Mucosa of descending colon (tissue), 3 donors: ENCODE measurements around the gene ULK2. TPM values are rescaled to one million over a fixed set of nuclear protein-coding genes. Genes with fewer than 3 reads are reported as not detected.
A peak's percentile ranks its signal among the peaks of the same experiment; 100 is the strongest.

Experiments used
- ATAC-seq: fragments of 200-7000 bp; cut with Tn5 transposase; one replicate; pipeline ENCODE4 v1.9.1; 2020; ENCODE audit warnings: mild to moderate bottlenecking, moderate library complexity
- DNase-seq, 3 donors: peaks; one replicate each; pipeline ENCODE4 v3.0.0-alpha.2; 2020
- H3K36me3 ChIP-seq: fragments of 200-600 bp; one replicate; pipeline ENCODE4 v1.8.0; 2021; ENCODE audit warnings: low read depth, mild to moderate bottlenecking
- H3K4me1 ChIP-seq: fragments of 200-600 bp; one replicate; pipeline ENCODE4 v1.8.0; 2021; ENCODE audit warnings: low read depth, mild to moderate bottlenecking
- H3K4me3 ChIP-seq: fragments of 200-600 bp; one replicate; pipeline ENCODE4 v1.8.0; 2021; ENCODE audit warnings: mild to moderate bottlenecking
- H3K9me3 ChIP-seq: fragments of 200-600 bp; one replicate; pipeline ENCODE4 v1.8.0; 2021; ENCODE audit warnings: mild to moderate bottlenecking
- intact Hi-C, 2 donors: fragments of 100-400 bp; cut with DNase I in 1 of 2; cut with micrococcal nuclease in 1 of 2; formaldehyde crosslinking; loops; one replicate each; pipeline versions ENCODE4 v1.11.0 to v1.11.1; 2022; cut with DNase I, micrococcal nuclease
- total RNA-seq, 3 donors: library from RNA; stranded (reverse); fragmentation: NEBNext Ultra II Directional in 2 of 3; extraction: Animal tissue kit (Norgen Biotek cat#: 25700) in 2 of 3; gene quantifications; one replicate each; pipeline versions ENCODE4 v1.2.1 to v1.2.4, GENCODE V29; 2021 to 2023
- TF ChIP-seq, protein P1 (sequence below): fragments of 200-600 bp; IDR thresholded peaks from one replicate; pipeline ENCODE4 v1.8.0; 2022; ENCODE audit warnings: antibody characterized with exemption, mild to moderate bottlenecking
- donor health status: DM: no; HTN: no; CAD: no; lungs with moderate emphysema.
- donor health status: DM: no; HTN: no; CAD: no.
- donor health status: DM: no; HTN: yes; CAD: no.

The ULK2 gene
- total RNA-seq, 3 donors from 2014 or later: 6.7 to 29.8 (median 8.5) TPM

DNA sequence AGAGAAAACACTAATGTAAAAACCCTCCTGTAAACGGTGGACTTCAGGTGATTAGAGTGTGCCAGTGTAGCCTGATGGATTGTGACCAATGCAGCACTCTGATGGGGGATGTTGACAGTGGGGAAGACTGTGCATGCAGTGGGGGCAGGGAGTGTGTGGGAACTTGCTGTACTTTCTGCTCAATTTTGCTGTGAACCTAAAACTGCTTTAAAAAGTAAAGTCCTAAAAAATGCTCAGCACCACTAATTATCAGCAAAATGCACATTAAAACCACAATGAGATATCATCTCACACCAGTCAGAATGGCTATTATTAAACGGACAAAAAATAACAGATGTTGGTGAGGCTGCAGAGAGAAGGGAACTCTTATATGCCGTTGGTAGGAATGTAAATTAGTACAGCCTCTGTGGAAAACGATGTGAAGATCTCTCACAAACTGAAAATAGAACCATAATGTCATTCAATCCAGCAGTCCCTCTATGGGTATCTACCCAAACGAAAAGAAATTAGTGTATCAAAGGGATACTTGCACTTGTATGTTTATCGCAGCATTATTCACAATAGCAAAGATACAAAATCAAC lies 9.7 kb upstream of the ULK2 start:
- DNase-seq: no peak

DNA sequence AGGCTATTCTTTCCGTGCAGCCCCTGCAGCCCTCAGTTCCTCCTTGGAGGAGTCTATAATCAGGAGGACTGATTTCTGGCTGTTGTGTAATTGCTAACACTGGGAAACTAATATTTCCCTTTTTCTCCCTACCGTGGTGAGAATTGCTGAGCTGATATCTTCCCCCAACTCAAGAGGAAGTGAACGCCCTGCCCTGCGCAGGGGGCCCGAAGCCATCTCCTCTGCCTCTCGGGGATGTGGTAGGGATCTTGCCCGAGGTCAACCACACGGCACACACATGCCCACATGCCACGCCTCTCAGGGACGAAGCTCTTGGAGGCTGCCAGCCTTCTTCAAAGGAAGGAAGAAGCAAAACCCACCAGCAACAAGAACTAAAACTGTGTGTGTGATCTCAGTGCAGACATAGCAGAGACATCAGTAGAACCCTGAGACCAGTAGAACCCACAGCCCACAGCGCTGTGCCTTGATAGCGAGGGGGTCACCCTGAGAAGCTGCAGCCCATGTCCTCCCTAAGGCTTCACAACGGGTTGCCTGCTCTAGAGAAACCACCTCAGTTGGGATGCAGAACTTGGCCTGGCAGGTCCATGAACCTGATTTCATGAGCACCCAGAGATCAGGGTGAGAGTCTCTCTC lies 8.9 kb upstream of the ULK2 start:
- Histone ChIP-seq H3K9me3 (no peaks in the 10 kb centered on the region), H3K4me1 (no peaks in the 10 kb centered on the region), H3K36me3 (no peaks in the 10 kb centered on the region), H3K4me3 (no peak overlapping the region)
- ATAC-seq (peak; percentile 67), DNase-seq (peak; percentile 25 to 73 (median 42))
- intact Hi-C loops: no loop called here
- TF ChIP-seq, protein P1, sequence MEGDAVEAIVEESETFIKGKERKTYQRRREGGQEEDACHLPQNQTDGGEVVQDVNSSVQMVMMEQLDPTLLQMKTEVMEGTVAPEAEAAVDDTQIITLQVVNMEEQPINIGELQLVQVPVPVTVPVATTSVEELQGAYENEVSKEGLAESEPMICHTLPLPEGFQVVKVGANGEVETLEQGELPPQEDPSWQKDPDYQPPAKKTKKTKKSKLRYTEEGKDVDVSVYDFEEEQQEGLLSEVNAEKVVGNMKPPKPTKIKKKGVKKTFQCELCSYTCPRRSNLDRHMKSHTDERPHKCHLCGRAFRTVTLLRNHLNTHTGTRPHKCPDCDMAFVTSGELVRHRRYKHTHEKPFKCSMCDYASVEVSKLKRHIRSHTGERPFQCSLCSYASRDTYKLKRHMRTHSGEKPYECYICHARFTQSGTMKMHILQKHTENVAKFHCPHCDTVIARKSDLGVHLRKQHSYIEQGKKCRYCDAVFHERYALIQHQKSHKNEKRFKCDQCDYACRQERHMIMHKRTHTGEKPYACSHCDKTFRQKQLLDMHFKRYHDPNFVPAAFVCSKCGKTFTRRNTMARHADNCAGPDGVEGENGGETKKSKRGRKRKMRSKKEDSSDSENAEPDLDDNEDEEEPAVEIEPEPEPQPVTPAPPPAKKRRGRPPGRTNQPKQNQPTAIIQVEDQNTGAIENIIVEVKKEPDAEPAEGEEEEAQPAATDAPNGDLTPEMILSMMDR: no peak

More for the DNA sequence above, 9.7 kb upstream of the ULK2 start:
- no peaks in the 10 kb centered on the region for H3K9me3 ChIP-seq
- H3K36me3 ChIP-seq: no peaks in the 10 kb centered on the region
- ATAC-seq: no peak
- TF ChIP-seq, protein P1: no peak
- no peak overlapping the region for H3K4me3 ChIP-seq
- no peaks in the 10 kb centered on the region for H3K4me1 ChIP-seq
- intact Hi-C loops: no loop called here

DNA sequence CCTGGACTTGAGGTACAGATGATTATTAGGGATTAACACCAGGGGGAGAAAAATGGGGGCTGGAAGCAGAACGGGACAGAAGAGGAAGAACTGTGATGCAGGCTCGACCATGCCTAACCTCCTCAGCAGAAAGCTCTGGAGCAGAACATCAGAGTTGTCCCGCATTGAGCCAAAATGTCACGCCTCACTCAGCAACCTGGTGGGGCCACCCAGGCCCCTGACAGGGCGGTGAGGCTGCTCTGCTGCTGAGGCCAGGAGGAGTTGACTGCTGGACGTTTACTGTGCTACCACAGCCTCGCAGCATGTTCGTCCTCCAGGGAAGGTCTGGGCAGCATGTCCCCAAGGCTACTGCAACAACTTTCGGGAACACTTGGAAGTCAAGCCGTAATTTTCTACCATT lies 6.5 kb upstream of the ULK2 start:
- Histone ChIP-seq H3K36me3 (no peaks in the 10 kb centered on the region), H3K9me3 (no peaks in the 10 kb centered on the region), H3K4me3 (no peak overlapping the region), H3K4me1 (no peaks in the 10 kb centered on the region)
- intact Hi-C loops: no loop called here
- DNase-seq (no peak), ATAC-seq (no peak)
- TF ChIP-seq, protein P1: no peak

DNA sequence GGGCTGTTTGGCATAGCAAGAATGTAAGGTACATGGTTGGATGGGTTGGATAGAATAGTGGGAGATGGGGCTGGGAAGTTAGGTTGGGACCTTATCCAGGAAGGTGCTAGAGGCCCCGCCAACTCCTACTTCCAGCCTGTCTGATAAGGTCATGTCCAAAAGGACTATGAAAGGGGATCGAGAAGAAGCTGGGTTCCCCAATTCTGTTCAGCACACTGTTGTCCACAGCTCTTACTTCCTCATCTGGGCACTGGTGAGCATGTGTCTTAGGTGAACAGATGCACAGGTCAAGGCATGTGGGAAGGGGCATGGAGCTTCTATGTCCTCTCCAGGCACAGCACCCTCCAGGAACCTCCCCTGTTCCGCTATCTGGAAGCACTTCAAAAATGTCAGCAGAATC lies 5.6 kb upstream of the ULK2 start:
- TF ChIP-seq, protein P1: no peak
- intact Hi-C loops: no loop called here
- H3K36me3 ChIP-seq: no peaks in the 10 kb centered on the region
- ATAC-seq: no peak
- no peaks in the 10 kb centered on the region for H3K9me3 ChIP-seq
- DNase-seq: no peak
- no peak overlapping the region for H3K4me3 ChIP-seq
- H3K4me1 ChIP-seq: no peaks in the 10 kb centered on the region

DNA sequence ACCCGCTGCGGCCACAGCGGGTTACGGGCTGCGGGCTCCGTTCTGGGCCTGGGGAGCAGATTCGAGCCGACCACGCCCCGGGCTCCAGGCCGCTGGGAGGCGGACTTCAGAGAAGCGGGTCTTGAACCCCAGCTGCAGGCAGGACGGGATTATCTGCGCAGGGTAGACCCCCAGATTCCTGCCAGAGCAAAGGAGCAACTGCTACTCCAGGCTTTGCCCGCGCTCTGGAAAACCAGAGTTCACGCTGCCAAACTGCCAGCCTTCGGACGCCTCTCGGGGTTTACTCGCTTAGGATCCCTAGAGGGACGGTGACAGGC lies 301 bp upstream of the ULK2 start:
- intact Hi-C loops: no loop called here
- Histone ChIP-seq H3K4me3 (no peak overlapping the region), H3K4me1 (peaks cover 12% of the 10 kb centered on the region), H3K9me3 (no peaks in the 10 kb centered on the region), H3K36me3 (no peaks in the 10 kb centered on the region)
- ATAC-seq (no peak), DNase-seq (no peak)
- TF ChIP-seq, protein P1: no peak

DNA sequence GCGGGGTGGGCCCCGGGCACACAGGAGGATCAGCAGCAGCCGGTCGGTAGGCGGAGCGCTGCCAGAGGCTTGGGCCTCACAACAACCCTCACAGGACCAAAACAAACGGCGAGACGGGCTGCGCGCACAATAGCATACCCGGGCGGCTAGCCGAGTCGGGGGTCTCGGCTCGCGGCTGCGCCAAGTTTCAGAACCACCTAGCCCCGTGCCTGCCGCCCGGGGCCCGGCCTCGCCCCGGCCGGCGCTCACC lies 732 bp downstream of the ULK2 start:
- H3K4me1 ChIP-seq: peaks cover 12% of the 10 kb centered on the region
- H3K9me3 ChIP-seq: no peaks in the 10 kb centered on the region
- ATAC-seq: peak; percentile 81
- H3K4me3 ChIP-seq: peak overlapping the region; percentile 68
- intact Hi-C loops: no loop called here
- DNase-seq: peak; percentile 76 to 78 (median 76)
- TF ChIP-seq, protein P1: no peak
- no peaks in the 10 kb centered on the region for H3K36me3 ChIP-seq
